SJCRH30 (cell line): Measurements from ENCODE around the gene SCARF2. TPM values are rescaled to one million over a fixed set of nuclear protein-coding genes. Genes with fewer than 3 reads are reported as not detected.

Source experiments
- DNase-seq, 2 experiments: peaks; one replicate each; pipeline ENCODE4 v3.0.0-alpha.2; 2015 to 2020
- H3K27ac ChIP-seq: fragments of 250-450 bp; sonication (Bioruptor Pico); 2 replicates; pipeline ENCODE4 v1.5.1; 2020; ENCODE audit warnings: mild to moderate bottlenecking, moderate library complexity
- H3K27me3 ChIP-seq: fragments of 250-450 bp; sonication (Bioruptor Pico); 2 replicates; pipeline ENCODE4 v1.5.1; 2020; ENCODE audit warnings: mild to moderate bottlenecking, moderate library complexity
- H3K36me3 ChIP-seq: fragments of 250-450 bp; sonication (Bioruptor Pico); 2 replicates; pipeline ENCODE4 v1.5.1; 2020; ENCODE audit warnings: mild to moderate bottlenecking, moderate library complexity
- H3K4me1 ChIP-seq: fragments of 250-450 bp; sonication (Bioruptor Pico); 2 replicates; pipeline ENCODE4 v1.5.1; 2020; ENCODE audit warnings: mild to moderate bottlenecking, moderate library complexity
- H3K4me3 ChIP-seq: fragments of 250-450 bp; sonication (Bioruptor Pico); 2 replicates; pipeline ENCODE4 v1.5.1; 2020; ENCODE audit warnings: mild to moderate bottlenecking, moderate library complexity
- H3K9me3 ChIP-seq: fragments of 250-450 bp; sonication (Bioruptor Pico); replicated peaks from 2 replicates; pipeline ENCODE4 v1.5.1; 2020; ENCODE audit warnings: mild to moderate bottlenecking, moderate library complexity
- total RNA-seq: library from RNA; depleted of rRNA; stranded (reverse); fragments of >200 nt; shearing (Covaris generic); gene quantifications from 2 replicates; pipeline ENCODE4 v1.2.3, GENCODE V29; 2014

The SCARF2 gene
- total RNA-seq, 1 experiment from 2014 or later, result 12.9 TPM

GRCh38 chr22:20405931-20406685, 31.5 kb downstream of the SCARF2 start:
- no peaks in the 10 kb centered on the region for H3K4me1 ChIP-seq
- peaks cover 3% of the 10 kb centered on the region; the same call in 1 of the 2 replicates for H3K36me3 ChIP-seq
- H3K27ac ChIP-seq, result no peak overlapping the region
- no peak overlapping the region for H3K4me3 ChIP-seq
- no peaks in the 10 kb centered on the region for H3K27me3 ChIP-seq
- H3K9me3 ChIP-seq, result no peaks in the 10 kb centered on the region
- no peak for DNase-seq

DNA sequence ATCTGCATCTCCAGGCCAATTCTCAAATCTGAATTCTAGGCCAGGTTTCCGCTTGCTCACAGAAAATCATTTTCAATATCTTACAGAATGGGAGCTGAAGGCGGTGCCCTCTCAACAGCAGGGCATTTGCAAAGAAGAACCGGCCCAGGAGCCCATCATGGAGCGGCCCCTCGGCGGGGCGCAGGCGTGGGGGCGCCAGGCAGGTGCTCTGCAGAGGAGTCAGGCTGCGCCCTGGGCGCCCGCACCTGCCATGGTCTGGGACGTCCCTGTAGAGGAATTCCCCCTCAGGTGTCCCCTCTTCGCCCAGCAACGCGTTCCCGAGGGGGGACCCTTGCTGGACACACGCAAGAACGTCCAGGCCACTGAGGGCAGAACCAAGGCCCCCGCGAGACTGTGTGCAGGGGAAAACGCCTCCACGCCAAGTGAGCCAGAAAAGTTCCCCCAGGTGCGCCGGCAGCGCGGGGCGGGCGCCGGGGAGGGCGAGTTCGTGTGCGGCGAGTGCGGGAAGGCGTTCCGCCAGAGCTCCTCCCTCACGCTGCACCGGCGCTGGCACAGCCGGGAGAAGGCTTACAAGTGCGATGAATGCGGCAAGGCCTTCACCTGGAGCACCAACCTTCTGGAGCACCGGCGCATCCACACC, 32.2 kb downstream of the SCARF2 start:
- no peak for DNase-seq
- H3K4me1 ChIP-seq, result no peaks in the 10 kb centered on the region
- H3K4me3 ChIP-seq, result no peak overlapping the region
- peaks cover 6% of the 10 kb centered on the region; the same call in 1 of the 2 replicates for H3K36me3 ChIP-seq
- no peak overlapping the region for H3K27ac ChIP-seq
- no peaks in the 10 kb centered on the region for H3K9me3 ChIP-seq
- no peaks in the 10 kb centered on the region for H3K27me3 ChIP-seq

DNA sequence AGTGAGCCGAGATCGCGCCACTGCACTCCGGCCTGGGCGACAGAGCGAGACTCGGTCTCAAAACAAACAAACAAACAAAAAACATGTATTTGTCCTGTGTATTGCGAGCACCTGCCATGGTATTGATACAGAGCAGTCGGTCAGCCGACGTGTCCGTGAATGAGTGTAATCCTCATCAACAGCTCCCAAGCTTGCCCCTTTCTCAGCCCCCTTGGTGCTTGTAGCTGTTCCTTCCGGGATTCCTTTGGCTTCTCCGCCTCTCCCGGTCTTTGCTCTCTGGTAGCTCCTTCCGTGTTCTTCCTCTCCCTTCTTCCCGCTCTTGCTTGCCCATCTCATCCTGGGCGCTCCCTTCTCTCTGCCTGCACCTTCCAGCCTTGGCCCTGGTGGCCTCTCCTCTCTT, 32.7 kb downstream of the SCARF2 start:
- peaks cover 6% of the 10 kb centered on the region; the same call in 1 of the 2 replicates for H3K36me3 ChIP-seq
- no peak for DNase-seq
- no peaks in the 10 kb centered on the region for H3K9me3 ChIP-seq
- no peaks in the 10 kb centered on the region for H3K27me3 ChIP-seq
- H3K4me1 ChIP-seq, result no peaks in the 10 kb centered on the region
- H3K4me3 ChIP-seq, result no peak overlapping the region
- no peak overlapping the region for H3K27ac ChIP-seq

DNA sequence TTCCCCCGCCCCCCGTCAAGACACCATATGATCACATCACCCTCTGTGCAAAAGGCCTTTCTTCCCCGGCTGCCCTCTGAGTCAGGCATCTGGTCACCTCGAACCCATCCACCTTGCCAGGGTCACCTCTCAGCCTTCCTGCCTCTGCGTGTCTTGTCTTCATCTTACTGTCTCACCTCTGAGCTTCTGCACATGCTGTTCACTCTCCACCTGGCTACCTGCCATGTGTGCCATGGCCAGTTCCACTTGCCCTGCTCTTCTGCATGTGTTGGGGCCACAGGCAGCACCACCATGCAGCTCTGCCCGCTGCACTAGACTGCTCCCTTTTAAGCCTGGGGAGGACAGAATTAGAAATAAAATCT, 33.9 kb downstream of the SCARF2 start:
- Histone ChIP-seq H3K27ac (no peak overlapping the region), H3K4me1 (no peaks in the 10 kb centered on the region), H3K4me3 (no peak overlapping the region), H3K27me3 (no peaks in the 10 kb centered on the region), H3K9me3 (no peaks in the 10 kb centered on the region), H3K36me3 (peaks cover 6% of the 10 kb centered on the region; the same call in 1 of the 2 replicates)
- no peak for DNase-seq

- DNase-seq, result no peak
- Histone ChIP-seq H3K36me3 (peaks cover 6% of the 10 kb centered on the region; the same call in 1 of the 2 replicates), H3K27me3 (no peaks in the 10 kb centered on the region), H3K4me3 (no peak overlapping the region), H3K27ac (no peak overlapping the region), H3K9me3 (no peaks in the 10 kb centered on the region), H3K4me1 (no peaks in the 10 kb centered on the region)
These were observed 34.5 kb downstream of the SCARF2 start for GRCh38 chr22:20402960-20403778.

GRCh38 chr22:20401376-20402014, 36.1 kb downstream of the SCARF2 start:
- Histone ChIP-seq H3K4me3 (no peak overlapping the region), H3K27me3 (no peaks in the 10 kb centered on the region)
- no peak for DNase-seq

GRCh38 chr22:20400606-20401375, 36.8 kb downstream of the SCARF2 start:
- no peak for DNase-seq
- Histone ChIP-seq H3K9me3 (no peaks in the 10 kb centered on the region), H3K27me3 (no peaks in the 10 kb centered on the region), H3K4me3 (no peak overlapping the region), H3K4me1 (no peaks in the 10 kb centered on the region), H3K36me3 (peaks cover 6% of the 10 kb centered on the region; the same call in 1 of the 2 replicates), H3K27ac (no peak overlapping the region)

More at GRCh38 chr22:20401376-20402014, 36.1 kb downstream of the SCARF2 start:
- no peaks in the 10 kb centered on the region for H3K9me3 ChIP-seq
- H3K4me1 ChIP-seq, result no peaks in the 10 kb centered on the region
- peaks cover 6% of the 10 kb centered on the region; the same call in 1 of the 2 replicates for H3K36me3 ChIP-seq
- H3K27ac ChIP-seq, result no peak overlapping the region

GRCh38 chr22:20399866-20400605, 37.6 kb downstream of the SCARF2 start:
- no peaks in the 10 kb centered on the region for H3K27me3 ChIP-seq
- no peaks in the 10 kb centered on the region for H3K9me3 ChIP-seq
- no peak overlapping the region for H3K27ac ChIP-seq
- H3K36me3 ChIP-seq, result peaks cover 4% of the 10 kb centered on the region; the same call in 1 of the 2 replicates
- no peak for DNase-seq
- H3K4me1 ChIP-seq, result 0 out of 2 replicates have a peak, but pooled peaks cover under 1% of the 10 kb centered on the region
- H3K4me3 ChIP-seq, result no peak overlapping the region

DNA sequence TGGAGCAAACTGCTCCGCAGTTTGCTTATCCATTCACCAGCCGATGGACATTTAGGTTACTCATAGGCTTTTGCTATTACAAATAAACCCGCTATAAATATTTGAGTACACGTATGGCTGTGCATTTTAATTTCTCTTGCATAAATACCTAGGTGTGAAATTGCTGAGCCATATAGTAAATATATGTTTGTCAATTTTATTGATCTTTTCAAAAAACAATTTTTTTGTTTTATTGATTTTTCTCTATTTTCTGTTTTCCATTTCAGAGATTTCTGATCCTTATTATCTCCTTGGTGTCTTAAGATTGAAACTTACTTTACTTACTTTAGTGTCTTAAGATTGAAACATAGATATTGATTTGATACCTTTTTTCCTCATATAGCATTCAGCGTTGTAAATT, 39.2 kb downstream of the SCARF2 start:
- no peak overlapping the region for H3K4me3 ChIP-seq
- no peak for DNase-seq
- no peaks in the 10 kb centered on the region for H3K27me3 ChIP-seq
- H3K9me3 ChIP-seq, result no peaks in the 10 kb centered on the region
- H3K4me1 ChIP-seq, result 0 out of 2 replicates have a peak, but pooled peaks cover 3% of the 10 kb centered on the region
- 0 out of 2 replicates have a peak, but pooled peaks cover 3% of the 10 kb centered on the region for H3K36me3 ChIP-seq
- H3K27ac ChIP-seq, result no peak overlapping the region

DNA sequence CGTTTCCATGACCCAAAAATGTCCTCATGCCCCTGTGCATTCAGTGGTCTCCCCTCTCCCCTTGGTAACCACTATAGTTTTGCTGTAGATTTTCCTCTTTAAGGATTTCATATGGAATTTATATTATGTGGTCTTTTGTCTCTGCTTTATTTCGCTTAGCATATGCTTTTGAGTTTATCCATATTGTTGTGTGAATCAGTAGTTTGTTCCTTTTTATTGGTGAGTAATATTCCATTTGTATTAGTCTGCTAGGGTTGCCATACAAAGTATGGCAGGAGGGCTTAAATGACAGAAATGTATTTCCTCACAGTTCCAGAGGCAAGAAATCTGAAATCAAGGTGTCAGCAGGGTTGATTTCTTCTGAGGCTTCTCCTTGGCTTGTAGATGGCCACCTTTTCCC, 40.1 kb downstream of the SCARF2 start:
- DNase-seq, result no peak
- 0 out of 2 replicates have a peak, but pooled peaks cover 3% of the 10 kb centered on the region for H3K4me1 ChIP-seq
- 0 out of 2 replicates have a peak, but pooled peaks cover 3% of the 10 kb centered on the region for H3K36me3 ChIP-seq
- no peaks in the 10 kb centered on the region for H3K27me3 ChIP-seq
- H3K27ac ChIP-seq, result no peak overlapping the region
- H3K4me3 ChIP-seq, result no peak overlapping the region
- H3K9me3 ChIP-seq, result no peaks in the 10 kb centered on the region

DNA sequence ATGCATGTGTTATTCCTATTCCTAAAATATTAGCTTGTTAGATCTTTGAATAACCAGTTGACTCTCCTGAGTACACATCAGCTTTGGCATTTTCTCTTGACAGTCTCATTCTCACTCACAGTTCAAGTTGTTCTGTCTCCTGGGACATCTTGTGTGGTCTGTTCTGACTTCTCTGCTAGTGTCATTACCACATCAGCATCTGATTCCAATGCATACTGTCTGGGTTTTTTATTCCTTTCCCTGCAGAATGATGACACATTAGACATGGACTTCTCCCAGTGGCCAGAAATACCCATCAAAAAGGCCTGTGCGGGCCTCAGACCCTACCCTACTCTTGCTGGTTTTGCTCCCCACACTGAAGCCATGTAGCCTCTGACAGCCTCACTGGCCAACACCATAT, 41.0 kb downstream of the SCARF2 start:
- no peak overlapping the region for H3K4me3 ChIP-seq
- H3K27ac ChIP-seq, result no peak overlapping the region
- 0 out of 2 replicates have a peak, but pooled peaks cover 3% of the 10 kb centered on the region for H3K36me3 ChIP-seq
- H3K27me3 ChIP-seq, result no peaks in the 10 kb centered on the region
- no peaks in the 10 kb centered on the region for H3K9me3 ChIP-seq
- DNase-seq, result peak; percentile 24 to 42
- H3K4me1 ChIP-seq, result 0 out of 2 replicates have a peak, but pooled peaks cover 3% of the 10 kb centered on the region

DNA sequence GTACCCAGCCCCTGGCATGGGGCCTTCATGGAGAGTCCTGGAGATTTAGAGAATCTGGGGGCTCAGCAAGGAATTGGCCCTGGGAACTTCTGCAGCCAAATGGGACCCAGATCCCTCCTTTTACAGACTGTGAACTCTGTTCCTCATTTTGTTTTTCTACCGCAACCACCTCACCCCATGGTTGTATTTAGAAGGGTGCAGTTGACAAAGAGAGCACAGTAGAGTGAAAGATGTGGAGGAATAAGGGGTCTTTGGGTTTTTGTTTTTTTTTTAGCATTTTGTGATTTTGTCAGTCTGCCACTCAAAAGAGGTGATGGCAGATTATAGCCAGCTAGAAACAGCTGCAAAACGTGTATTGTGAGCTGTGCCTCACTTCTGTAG, 41.7 kb downstream of the SCARF2 start:
- Histone ChIP-seq H3K9me3 (no peaks in the 10 kb centered on the region), H3K27ac (no peak overlapping the region), H3K4me3 (no peak overlapping the region), H3K27me3 (no peaks in the 10 kb centered on the region), H3K4me1 (0 out of 2 replicates have a peak, but pooled peaks cover 3% of the 10 kb centered on the region), H3K36me3 (0 out of 2 replicates have a peak, but pooled peaks cover 3% of the 10 kb centered on the region)
- DNase-seq, result no peak
